Spleen (tissue), 11 donors: ENCODE results near the gene CDC20. TPM values are rescaled to one million over a fixed set of nuclear protein-coding genes. Genes with fewer than 3 reads are reported as not detected.

ENCODE experiments used
- DNase-seq: peaks from one replicate; pipeline ENCODE4 v3.0.0-alpha.2; 2020
- H3K27ac ChIP-seq, 8 donors: fragments of 200-600 bp; sonication (generic) in 7 of 8; 1 replicate in 4 of 8; 2 replicates in 4 of 8; pipeline versions ENCODE4 v1.5.0 to v1.8.0; 2016 to 2021; ENCODE audit warnings: inconsistent platforms in 4 of 8, mild to moderate bottlenecking in 4 of 8, moderate library complexity in 1 of 8
- H3K27me3 ChIP-seq, 7 donors: fragments of 200-600 bp; sonication (generic) in 6 of 7; replicated peaks in 1 of 7; 1 replicate in 4 of 7; 2 replicates in 3 of 7; pipeline versions ENCODE4 v1.5.0 to v1.8.0; 2016 to 2021; ENCODE audit warnings: inconsistent platforms in 3 of 7, mild to moderate bottlenecking in 1 of 7
- H3K36me3 ChIP-seq, 6 donors: fragments of 200-600 bp; sonication (generic) in 5 of 6; 1 replicate in 4 of 6; 2 replicates in 2 of 6; pipeline versions ENCODE4 v1.5.0 to v1.8.0; 2016 to 2021; ENCODE audit warnings: inconsistent platforms in 2 of 6
- H3K4me1 ChIP-seq, 6 donors: fragments of 200-600 bp; sonication (generic) in 5 of 6; 1 replicate in 3 of 6; 2 replicates in 3 of 6; pipeline versions ENCODE4 v1.5.0 to v1.8.0; 2016 to 2021; ENCODE audit warnings: inconsistent platforms in 3 of 6
- H3K4me3 ChIP-seq, 8 donors: fragments of 200-600 bp; sonication (generic) in 7 of 8; 1 replicate in 4 of 8; 2 replicates in 4 of 8; pipeline versions ENCODE4 v1.5.0 to v1.8.0; 2016 to 2021; ENCODE audit warnings: inconsistent platforms in 4 of 8, mild to moderate bottlenecking in 4 of 8, moderate library complexity in 2 of 8
- H3K9me3 ChIP-seq, 8 donors: fragments of 200-600 bp; sonication (generic) in 7 of 8; 1 replicate in 4 of 8; 2 replicates in 4 of 8; pipeline versions ENCODE4 v1.5.0 to v1.8.0; 2016 to 2021; ENCODE audit warnings: inconsistent platforms in 4 of 8
- CTCF ChIP-seq, 11 experiments: fragments of 200-600 bp in 7 of 11; fragments of 450-650 bp in 4 of 11; sonication (generic) in 4 of 11; IDR thresholded peaks in 8 of 11; conservative IDR thresholded peaks in 3 of 11; 1 replicate in 7 of 11; 2 replicates in 4 of 11; pipeline versions ENCODE4 v1.4.0 to v1.8.0; 2016 to 2021; ENCODE audit warnings: antibody characterized with exemption in 11 of 11, inconsistent platforms in 4 of 11, mild to moderate bottlenecking in 1 of 11
- POLR2A ChIP-seq, 3 donors: fragments of 450-650 bp; IDR thresholded peaks; one replicate each; pipeline ENCODE4 v1.5.1; 2017; ENCODE audit warnings: antibody characterized with exemption in 3 of 3, mild to moderate bottlenecking in 1 of 3
- POLR2AphosphoS5 ChIP-seq, 3 donors: sonication (generic); formaldehyde crosslinking; IDR thresholded peaks; one replicate each; pipeline ENCODE4 v1.5.1; 2017; ENCODE audit warnings: antibody characterized with exemption in 3 of 3
- WGBS, 5 donors: extraction: QIAGEN DNeasy Blood & Tissue Kit in 3 of 5; methylation state at CpG; one replicate each; pipeline versions ENCODE4 v1.1.5 to v1.1.7; 2013 to 2018; 5-methylcytosine and 5-hydroxymethylcytosine counted together
- intact Hi-C: fragments of 100-400 bp; cut with DNase I; formaldehyde crosslinking; loops from one replicate; pipeline ENCODE4 v1.15.0; 2023; ENCODE audit warnings: low total_unique reads
- polyA plus RNA-seq, 3 donors: library from polyadenylated mRNA; stranded (reverse); fragments of 200-250 nt; gene quantifications; one replicate each; pipeline ENCODE4 v1.2.1, GENCODE V29; 2013
- total RNA-seq, 7 donors: library from RNA; depleted of rRNA in 3 of 7; stranded (reverse); fragments of >200 nt in 3 of 7; fragmentation: NEBNext Ultra II Directional in 4 of 7; extraction: Animal tissue kit (Norgen Biotek cat#: 25700) in 4 of 7; gene quantifications; one replicate each; pipeline versions ENCODE4 v1.1.0 to v1.2.1, GENCODE V29; 2016 to 2021
- donor health status: healthy with polysubstance abuse.
- donor health status: DM: no; HTN: no; CAD: no; lungs with moderate emphysema.
- donor health status: DM: no; HTN: no; CAD: no.
- donor health status: Bipolar disorder and iron deficiency.
- donor health status: healthy.
- donor health status: DM: no; HTN: no; CAD: no.
- donor health status: DM: yes; HTN: yes; CAD: no.

Gene CDC20
- total and polyA plus RNA-seq, 10 donors, result 2.1 to 25.9 (median 10.4) TPM

- TF ChIP-seq CTCF (IDR thresholded peaks at IDR 0.05 in 8 of 11, conservative IDR thresholded peaks at IDR 0.05 in 3 of 11) (no peak), POLR2AphosphoS5 (IDR thresholded peaks at IDR 0.05) (peak in 1 of 3 donors; percentile 19)
- Histone ChIP-seq H3K27ac (no peak overlapping the region), H3K4me1 (peaks cover 0 to 32% (median 9%) of the 10 kb centered on the region in 6 donors), H3K36me3 (peaks cover 0 to 49% (median 0%) of the 10 kb centered on the region in 6 donors), H3K4me3 (no peak overlapping the region), H3K27me3 (no peaks in the 10 kb centered on the region), H3K9me3 (no peaks in the 10 kb centered on the region)
- intact Hi-C loops, result no loop called here
- peak; percentile 47 for DNase-seq
- 75 to 92% (median 91%) methylated on average over 10 to 19 of the region's 19 CpGs for WGBS, 5 donors
Measured at GRCh38 chr1:43312212-43312623, 46.6 kb upstream of the CDC20 start.

DNA sequence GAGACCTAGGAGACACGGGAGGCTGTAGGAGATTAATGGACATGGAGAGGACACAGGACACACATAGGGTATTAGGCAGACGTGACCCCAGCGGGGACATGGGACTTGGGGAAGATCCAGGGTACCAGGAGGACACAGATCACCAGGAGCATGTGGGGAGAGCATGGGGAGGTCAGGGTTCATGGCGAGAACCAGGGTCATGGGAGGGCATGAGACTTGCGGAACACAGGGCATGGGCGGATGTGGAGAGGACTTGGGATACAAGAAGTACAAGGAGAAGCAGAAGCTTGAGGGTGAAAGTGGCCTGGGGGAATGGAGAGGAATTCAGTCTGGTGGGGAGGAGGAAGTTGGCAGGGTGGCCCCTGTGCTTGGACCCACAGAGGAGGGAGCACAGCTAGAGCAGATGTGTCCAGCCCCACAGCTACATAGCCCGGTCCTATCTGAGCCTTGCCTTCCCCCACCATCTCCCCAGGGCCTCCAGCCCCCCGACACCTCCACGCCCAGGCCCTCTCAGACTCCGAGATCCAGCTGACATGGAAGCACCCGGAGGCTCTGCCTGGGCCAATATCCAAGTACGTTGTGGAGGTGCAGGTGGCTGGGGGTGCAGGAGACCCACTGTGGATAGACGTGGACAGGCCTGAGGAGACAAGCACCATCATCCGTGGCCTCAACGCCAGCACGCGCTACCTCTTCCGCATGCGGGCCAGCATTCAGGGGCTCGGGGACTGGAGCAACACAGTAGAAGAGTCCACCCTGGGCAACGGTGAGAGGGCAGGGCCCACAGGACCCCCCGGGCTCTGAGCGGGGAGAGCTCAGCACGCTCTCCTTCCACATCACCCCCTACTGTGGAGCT is 45.9 kb upstream of the CDC20 start:
- peak; percentile 54 for DNase-seq
- no peak for TF ChIP-seq POLR2AphosphoS5 (IDR thresholded peaks at IDR 0.05)
- no peak for TF ChIP-seq POLR2A (IDR thresholded peaks at IDR 0.05)
- TF ChIP-seq CTCF (IDR thresholded peaks at IDR 0.05 in 8 of 11, conservative IDR thresholded peaks at IDR 0.05 in 3 of 11), result no peak
- WGBS, 5 donors, result 87 to 93% (median 91%) methylated on average over 21 to 24 of the region's 24 CpGs
- Histone ChIP-seq H3K4me1 (peaks cover 0 to 32% (median 9%) of the 10 kb centered on the region in 6 donors), H3K9me3 (no peaks in the 10 kb centered on the region), H3K27ac (no peak overlapping the region), H3K4me3 (no peak overlapping the region), H3K36me3 (peaks cover 0 to 49% (median 0%) of the 10 kb centered on the region in 6 donors), H3K27me3 (no peaks in the 10 kb centered on the region)
- intact Hi-C loops, result no loop called here

DNA sequence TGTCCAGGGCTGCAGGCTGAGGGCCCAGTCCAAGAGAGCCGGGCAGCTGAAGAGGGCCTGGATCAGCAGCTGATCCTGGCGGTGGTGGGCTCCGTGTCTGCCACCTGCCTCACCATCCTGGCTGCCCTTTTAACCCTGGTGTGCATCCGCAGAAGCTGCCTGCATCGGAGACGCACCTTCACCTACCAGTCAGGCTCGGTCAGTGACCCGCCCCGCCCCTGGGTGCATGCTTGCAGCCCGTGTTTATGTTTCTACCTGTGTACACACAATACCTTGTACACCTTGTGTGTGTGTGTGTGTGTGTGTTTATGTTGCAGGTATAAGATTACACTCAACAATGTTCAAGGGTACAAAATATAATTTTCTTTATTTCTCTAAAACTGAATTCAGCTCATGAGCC is 45.0 kb upstream of the CDC20 start:
- peak; percentile 68 for DNase-seq
- H3K4me1 ChIP-seq, result peaks cover 0 to 32% (median 9%) of the 10 kb centered on the region in 6 donors
- H3K27me3 ChIP-seq, result no peaks in the 10 kb centered on the region
- peaks cover 0 to 54% (median 0%) of the 10 kb centered on the region in 6 donors for H3K36me3 ChIP-seq
- no peak for TF ChIP-seq POLR2A (IDR thresholded peaks at IDR 0.05)
- no peak overlapping the region for H3K27ac ChIP-seq
- intact Hi-C loops, result no loop called here
- no peaks in the 10 kb centered on the region for H3K9me3 ChIP-seq
- no peak overlapping the region for H3K4me3 ChIP-seq
- 94 to 97% (median 95%) methylated on average over 10 of the region's 10 CpGs for WGBS, 5 donors

DNA sequence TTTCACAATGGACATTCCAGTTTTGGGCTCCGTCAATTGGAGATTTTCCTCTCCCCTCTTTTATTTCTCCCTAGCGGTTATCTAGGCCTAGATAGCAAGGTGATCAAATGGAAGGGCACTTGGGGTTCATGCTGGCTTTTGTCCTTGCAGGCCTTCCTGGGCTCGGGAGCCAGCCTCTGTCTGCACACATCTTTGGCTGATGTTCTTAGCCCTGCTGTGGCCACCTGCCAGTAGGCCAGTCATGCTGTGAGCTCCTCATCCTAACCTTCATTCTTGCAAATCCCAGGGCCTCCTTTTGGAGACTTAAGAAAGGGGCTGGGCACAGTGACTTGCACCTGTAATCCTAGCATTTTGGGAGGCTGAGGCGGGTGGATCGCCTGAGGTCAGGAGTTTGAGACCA is 44.5 kb upstream of the CDC20 start:
- WGBS, 5 donors, result 92 to 97% (median 95%) methylated on average over 5 of the region's 5 CpGs
- TF ChIP-seq POLR2AphosphoS5 (IDR thresholded peaks at IDR 0.05), result no peak
- no peak for TF ChIP-seq POLR2A (IDR thresholded peaks at IDR 0.05)
- no peak for TF ChIP-seq CTCF (IDR thresholded peaks at IDR 0.05 in 8 of 11, conservative IDR thresholded peaks at IDR 0.05 in 3 of 11)

More for the DNA sequence above, 44.5 kb upstream of the CDC20 start:
- Histone ChIP-seq H3K4me1 (peaks cover 0 to 31% (median 9%) of the 10 kb centered on the region in 6 donors), H3K4me3 (no peak overlapping the region), H3K9me3 (no peaks in the 10 kb centered on the region), H3K36me3 (peaks cover 0 to 58% (median 0%) of the 10 kb centered on the region in 6 donors), H3K27ac (no peak overlapping the region), H3K27me3 (no peaks in the 10 kb centered on the region)
- intact Hi-C loops, result no loop called here
- DNase-seq, result peak; percentile 29
